Measurements from ENCODE around the gene CRYGB.

DNA sequence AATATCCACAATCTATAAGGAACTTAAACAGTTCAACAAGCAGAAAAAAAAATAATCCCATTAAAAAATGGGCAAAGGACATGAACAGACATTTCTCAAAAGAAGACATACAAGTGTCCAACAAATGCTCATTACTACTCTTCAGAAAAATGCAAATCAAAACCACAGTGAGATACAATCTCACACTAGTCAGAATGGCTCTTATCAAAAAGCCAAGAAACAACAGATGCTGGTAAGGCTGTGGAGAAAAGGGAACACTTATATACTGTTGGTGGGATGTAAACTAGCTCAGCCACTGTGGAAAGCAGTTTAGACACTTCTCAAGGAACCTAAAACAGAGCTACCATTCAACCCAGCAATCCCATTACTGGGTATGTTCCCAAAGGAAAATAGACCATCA, 7.2 kb upstream of the CRYGB start:
- TF ChIP-seq CTCF (IDR thresholded peaks at IDR 0.05) (no peak), POLR2A (IDR thresholded peaks at IDR 0.05) (no peak)

Measured in right lobe of liver (tissue), 4 donors.